ENCODE data around the gene NCOA7. TPM values are rescaled to one million over a fixed set of nuclear protein-coding genes. Genes with fewer than 3 reads are reported as not detected.

Gene NCOA7
- total RNA-seq, 4 donors from 2014 or later, result 16.7 to 28.3 (median 21.2) TPM

DNA sequence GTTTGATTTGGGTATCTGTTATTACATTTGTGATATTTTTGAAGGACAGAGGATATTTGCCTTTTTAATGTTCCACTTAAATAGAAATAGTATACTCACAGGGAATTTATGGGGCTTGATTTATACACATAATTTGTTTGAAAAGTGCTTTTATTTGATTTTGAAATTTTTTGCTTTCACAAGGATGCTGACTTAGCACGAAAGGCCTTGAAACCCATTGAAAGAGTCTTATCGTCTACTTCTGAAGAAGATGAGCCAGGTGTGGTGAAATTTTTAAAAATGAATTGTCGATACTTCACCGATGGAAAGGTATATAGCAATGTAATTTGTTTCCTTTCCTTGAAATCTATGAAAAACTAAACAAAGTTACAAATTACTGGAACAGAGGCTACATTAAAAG lies 91.5 kb downstream of the NCOA7 start:
- no peak for DNase-seq
- Histone ChIP-seq H3K27ac (no peak overlapping the region), H3K4me3 (no peak overlapping the region), H3K27me3 (no peaks in the 10 kb centered on the region), H3K36me3 (peaks cover 0 to 17% (median 0%) of the 10 kb centered on the region in 4 donors), H3K4me1 (no peaks in the 10 kb centered on the region), H3K9me3 (no peaks in the 10 kb centered on the region)
- TF ChIP-seq POLR2AphosphoS5 (IDR thresholded peaks at IDR 0.05) (no peak), EP300 (IDR thresholded peaks at IDR 0.05; ENCODE audit: low read depth) (no peak), POLR2A (IDR thresholded peaks at IDR 0.05) (no peak)
- TF ChIP-seq, protein P1, sequence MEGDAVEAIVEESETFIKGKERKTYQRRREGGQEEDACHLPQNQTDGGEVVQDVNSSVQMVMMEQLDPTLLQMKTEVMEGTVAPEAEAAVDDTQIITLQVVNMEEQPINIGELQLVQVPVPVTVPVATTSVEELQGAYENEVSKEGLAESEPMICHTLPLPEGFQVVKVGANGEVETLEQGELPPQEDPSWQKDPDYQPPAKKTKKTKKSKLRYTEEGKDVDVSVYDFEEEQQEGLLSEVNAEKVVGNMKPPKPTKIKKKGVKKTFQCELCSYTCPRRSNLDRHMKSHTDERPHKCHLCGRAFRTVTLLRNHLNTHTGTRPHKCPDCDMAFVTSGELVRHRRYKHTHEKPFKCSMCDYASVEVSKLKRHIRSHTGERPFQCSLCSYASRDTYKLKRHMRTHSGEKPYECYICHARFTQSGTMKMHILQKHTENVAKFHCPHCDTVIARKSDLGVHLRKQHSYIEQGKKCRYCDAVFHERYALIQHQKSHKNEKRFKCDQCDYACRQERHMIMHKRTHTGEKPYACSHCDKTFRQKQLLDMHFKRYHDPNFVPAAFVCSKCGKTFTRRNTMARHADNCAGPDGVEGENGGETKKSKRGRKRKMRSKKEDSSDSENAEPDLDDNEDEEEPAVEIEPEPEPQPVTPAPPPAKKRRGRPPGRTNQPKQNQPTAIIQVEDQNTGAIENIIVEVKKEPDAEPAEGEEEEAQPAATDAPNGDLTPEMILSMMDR (IDR thresholded peaks at IDR 0.05), result no peak
- intact Hi-C loops (cut with DNase I; ENCODE audit: low total_unique reads) (no loop called here), in situ Hi-C loops (cut with MboI; ENCODE audit: low pct_ligation_motif_present in 1 of 4, low pct_unique_long_range_greater_than_20kb in 1 of 4, low sequenced_read_pairs in 3 of 4) (no loop called here)
- WGBS, 2 donors (ENCODE audit: low coverage in 1 of 2), result 97 to 98% methylated on average over 4 of the region's 4 CpGs

DNA sequence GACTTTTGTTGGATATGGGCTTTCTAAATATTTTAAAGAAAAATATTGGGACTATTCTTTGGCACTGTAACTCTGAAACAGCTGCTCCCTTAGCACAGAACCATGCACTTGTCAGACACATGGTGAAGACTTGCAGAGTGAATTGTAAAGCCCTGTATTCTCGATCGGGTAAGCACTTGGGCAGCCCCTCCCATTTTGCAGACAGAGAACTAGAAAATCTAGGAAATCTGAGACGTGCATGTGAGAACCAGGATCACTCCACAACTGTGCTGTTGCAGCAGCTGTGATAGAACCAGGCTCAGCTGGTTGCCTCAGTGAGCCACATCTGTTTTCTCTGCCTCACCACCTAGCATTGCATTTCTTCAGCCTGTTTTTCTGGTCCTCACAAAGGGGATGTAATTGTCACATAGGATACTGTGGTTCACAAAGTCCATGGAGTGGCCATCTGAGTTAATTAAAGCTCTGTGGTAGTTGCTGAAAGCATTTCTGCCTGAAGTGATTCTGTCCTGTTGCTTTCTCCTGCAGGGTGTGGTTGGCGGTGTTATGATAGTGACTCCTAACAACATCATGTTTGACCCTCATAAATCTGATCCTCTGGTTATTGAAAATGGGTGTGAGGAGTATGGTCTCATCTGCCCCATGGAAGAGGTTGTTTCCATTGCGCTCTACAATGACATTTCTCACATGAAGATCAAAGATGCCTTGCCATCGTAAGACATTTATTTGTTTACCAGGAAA lies 94.0 kb downstream of the NCOA7 start:
- no peak overlapping the region for H3K4me3 ChIP-seq
- H3K36me3 ChIP-seq, result peaks cover 0 to 17% (median 0%) of the 10 kb centered on the region in 4 donors
- in situ Hi-C loops (cut with MboI; ENCODE audit: low pct_ligation_motif_present in 1 of 4, low pct_unique_long_range_greater_than_20kb in 1 of 4, low sequenced_read_pairs in 3 of 4), result no loop called here
- TF ChIP-seq POLR2A (IDR thresholded peaks at IDR 0.05) (no peak), EP300 (IDR thresholded peaks at IDR 0.05; ENCODE audit: low read depth) (no peak), POLR2AphosphoS5 (IDR thresholded peaks at IDR 0.05) (no peak)
- TF ChIP-seq, protein P1 (IDR thresholded peaks at IDR 0.05), result no peak
- H3K27ac ChIP-seq, result no peak overlapping the region
- DNase-seq, result no peak
- intact Hi-C loops (cut with DNase I; ENCODE audit: low total_unique reads), result no loop called here
- 58 to 80% methylated on average over 5 to 6 of the region's 6 CpGs for WGBS, 2 donors (ENCODE audit: low coverage in 1 of 2)
- no peaks in the 10 kb centered on the region for H3K27me3 ChIP-seq
- no peaks in the 10 kb centered on the region for H3K9me3 ChIP-seq
- H3K4me1 ChIP-seq, result no peaks in the 10 kb centered on the region

DNA sequence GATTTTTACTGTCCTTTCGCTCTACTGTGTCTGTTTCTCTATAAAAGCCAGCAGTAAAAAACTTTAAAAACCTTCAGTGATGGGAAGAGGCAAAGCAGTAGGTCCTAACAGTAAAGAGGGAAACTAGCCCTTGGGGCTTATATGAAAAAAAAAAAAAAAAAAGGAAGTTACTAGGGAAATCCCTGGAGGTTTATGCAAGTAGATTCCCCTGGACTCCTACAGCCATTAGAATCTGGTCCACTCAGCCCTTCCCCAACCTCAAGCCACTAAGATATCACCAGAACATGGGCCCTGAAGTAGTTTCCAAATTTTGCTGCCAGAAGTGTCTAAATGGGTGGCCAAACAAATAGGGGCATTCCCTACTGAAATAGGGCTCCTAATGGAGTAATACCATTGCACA lies 95.3 kb downstream of the NCOA7 start:
- Histone ChIP-seq H3K9me3 (no peaks in the 10 kb centered on the region), H3K27ac (no peak overlapping the region), H3K4me3 (no peak overlapping the region), H3K4me1 (no peaks in the 10 kb centered on the region), H3K36me3 (peaks cover 0 to 13% (median 0%) of the 10 kb centered on the region in 4 donors), H3K27me3 (no peaks in the 10 kb centered on the region)
- TF ChIP-seq EP300 (IDR thresholded peaks at IDR 0.05; ENCODE audit: low read depth) (no peak), POLR2AphosphoS5 (IDR thresholded peaks at IDR 0.05) (no peak), POLR2A (IDR thresholded peaks at IDR 0.05) (no peak)
- TF ChIP-seq, protein P1 (IDR thresholded peaks at IDR 0.05), result no peak
- WGBS, 2 donors (ENCODE audit: low coverage in 1 of 2), result 92 to 100% methylated on average over 1 of the region's 1 CpG
- in situ Hi-C loops (cut with MboI; ENCODE audit: low pct_ligation_motif_present in 1 of 4, low pct_unique_long_range_greater_than_20kb in 1 of 4, low sequenced_read_pairs in 3 of 4) (no loop called here), intact Hi-C loops (cut with DNase I; ENCODE audit: low total_unique reads) (no loop called here)
- no peak for DNase-seq

DNA sequence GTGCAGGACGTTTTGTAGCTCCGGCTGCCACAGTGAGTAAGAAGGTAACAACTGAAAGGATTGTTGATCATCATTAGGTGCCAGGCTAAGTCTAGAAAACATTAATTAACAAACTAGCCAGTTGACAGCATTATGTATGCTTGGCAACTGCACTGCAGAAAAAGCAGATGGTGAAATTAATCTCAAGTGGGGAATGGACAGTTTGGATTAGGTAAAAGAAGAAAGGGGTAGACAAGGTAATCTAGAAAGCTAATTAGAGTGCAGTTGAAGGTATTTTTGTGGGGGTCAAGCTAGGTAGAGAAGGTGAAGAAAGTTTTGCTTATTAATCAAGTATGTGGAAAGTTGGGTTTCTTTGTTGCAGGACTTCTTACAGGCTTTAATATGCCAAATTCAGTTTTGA lies 96.2 kb downstream of the NCOA7 start:
- intact Hi-C loops (cut with DNase I; ENCODE audit: low total_unique reads) (no loop called here), in situ Hi-C loops (cut with MboI; ENCODE audit: low pct_ligation_motif_present in 1 of 4, low pct_unique_long_range_greater_than_20kb in 1 of 4, low sequenced_read_pairs in 3 of 4) (no loop called here)
- H3K4me3 ChIP-seq, result no peak overlapping the region
- H3K4me1 ChIP-seq, result no peaks in the 10 kb centered on the region
- H3K27me3 ChIP-seq, result no peaks in the 10 kb centered on the region
- no peak overlapping the region for H3K27ac ChIP-seq
- peaks cover 0 to 13% (median 0%) of the 10 kb centered on the region in 4 donors for H3K36me3 ChIP-seq
- DNase-seq, result no peak
- TF ChIP-seq POLR2A (IDR thresholded peaks at IDR 0.05) (no peak), EP300 (IDR thresholded peaks at IDR 0.05; ENCODE audit: low read depth) (no peak), POLR2AphosphoS5 (IDR thresholded peaks at IDR 0.05) (no peak)
- TF ChIP-seq, protein P1 (IDR thresholded peaks at IDR 0.05), result no peak
- 83 to 90% methylated on average over 2 of the region's 2 CpGs for WGBS, 2 donors (ENCODE audit: low coverage in 1 of 2)
- H3K9me3 ChIP-seq, result no peaks in the 10 kb centered on the region
